WERI-Rb-1 (cell line): Measurements from ENCODE around the gene ZNF202.
"Not testable (repeated sequence)": the region's sequence is repeated elsewhere in the genome, so short reads cannot be mapped to it uniquely, and the experiment has no call there.

Source experiments
- DNase-seq: peaks from one replicate; pipeline ENCODE4 v3.0.0-alpha.2; 2020
- H3K27ac ChIP-seq: fragments of 250-450 bp; sonication (Bioruptor Pico); 2 replicates; pipeline ENCODE4 v1.5.1; 2020; ENCODE audit warnings: mild to moderate bottlenecking, moderate library complexity
- H3K27me3 ChIP-seq: fragments of 250-450 bp; sonication (Bioruptor Pico); 2 replicates; pipeline ENCODE4 v1.5.1; 2021; ENCODE audit warnings: mild to moderate bottlenecking, low read depth, moderate library complexity; ENCODE audit not compliant: insufficient read depth, severe bottlenecking
- H3K36me3 ChIP-seq: fragments of 250-450 bp; sonication (Bioruptor Pico); 2 replicates; pipeline ENCODE4 v1.5.1; 2020; ENCODE audit warnings: mild to moderate bottlenecking, moderate library complexity
- H3K4me3 ChIP-seq: 2 replicates; pipeline ENCODE4 v1.5.1; 2011; ENCODE audit warnings: low read depth, mild to moderate bottlenecking, control low read depth, low read length
- H3K9me3 ChIP-seq: fragments of 250-450 bp; sonication (Bioruptor Pico); 2 replicates; pipeline ENCODE4 v1.5.1; 2021; ENCODE audit warnings: mild to moderate bottlenecking, moderate library complexity; ENCODE audit not compliant: severe bottlenecking
- CTCF ChIP-seq: IDR thresholded peaks from 2 replicates; pipeline ENCODE4 v1.5.1; 2011; ENCODE audit warnings: low read depth, mild to moderate bottlenecking, control low read depth, inconsistent platforms, low read length

The ZNF202 gene

DNA sequence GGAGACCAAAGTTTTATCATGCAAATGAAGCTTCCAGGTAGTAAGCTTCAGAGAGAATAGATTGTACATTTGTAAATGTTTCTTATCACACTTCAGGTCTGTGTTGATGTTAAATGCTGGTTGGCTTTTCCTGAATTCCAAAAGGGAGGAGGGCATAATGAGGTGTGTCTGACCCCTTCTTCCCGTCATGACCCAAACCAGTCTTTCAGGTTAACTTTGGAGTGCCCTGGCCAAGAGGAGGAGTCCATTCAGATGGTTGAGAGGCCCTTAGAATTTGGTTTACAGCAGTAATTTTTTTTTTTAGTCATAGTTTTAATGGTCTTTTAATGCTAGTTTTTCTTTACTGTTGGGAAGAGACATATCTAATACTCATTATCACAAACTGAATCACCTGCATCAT lies 10.3 kb upstream of the ZNF202 start:
- no peaks in the 10 kb centered on the region for H3K27me3 ChIP-seq
- no peak for DNase-seq
- peaks cover 4% of the 10 kb centered on the region for H3K9me3 ChIP-seq
- no peak overlapping the region for H3K27ac ChIP-seq
- H3K4me3 ChIP-seq = no peak overlapping the region
- H3K36me3 ChIP-seq = no peaks in the 10 kb centered on the region
- no peak for TF ChIP-seq CTCF

GRCh38 chr11:123748349-123748748 lies 6.9 kb upstream of the ZNF202 start:
- not testable (repeated sequence) for H3K27ac ChIP-seq, H3K27me3 ChIP-seq, DNase-seq

GRCh38 chr11:123745764-123746451 lies 4.4 kb upstream of the ZNF202 start:
- Histone ChIP-seq H3K27me3 (no peaks in the 10 kb centered on the region), H3K27ac (no peak overlapping the region), H3K9me3 (peaks cover 4% of the 10 kb centered on the region)

More at GRCh38 chr11:123748349-123748748, 6.9 kb upstream of the ZNF202 start:
- not testable (repeated sequence) for H3K36me3 ChIP-seq, H3K9me3 ChIP-seq, H3K4me3 ChIP-seq

DNA sequence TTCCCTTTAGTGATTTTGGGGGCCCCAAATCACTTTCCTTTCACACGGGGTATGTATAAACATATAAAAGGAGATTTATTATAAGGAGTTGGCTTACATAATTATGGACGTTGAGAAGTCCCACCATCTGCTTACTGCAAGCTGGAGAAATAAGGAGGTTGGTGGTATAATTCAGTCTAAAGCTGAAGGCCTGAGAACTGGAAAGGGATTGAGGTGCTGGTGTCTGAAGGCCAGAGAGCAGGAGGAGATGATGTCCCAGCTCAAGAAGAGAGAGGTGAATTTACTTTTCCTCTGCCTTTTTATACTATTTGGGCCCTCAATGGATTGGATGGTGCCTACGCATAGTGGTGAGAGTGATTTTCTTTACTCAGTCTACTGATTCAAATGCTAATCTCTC lies 1.3 kb upstream of the ZNF202 start:
- no peaks in the 10 kb centered on the region for H3K9me3 ChIP-seq
- no peak for DNase-seq
- H3K27me3 ChIP-seq = no peaks in the 10 kb centered on the region
- peak overlapping the region; percentile 91 for H3K4me3 ChIP-seq
- peak overlapping the region; percentile 96 for H3K27ac ChIP-seq
- TF ChIP-seq CTCF = no peak
- H3K36me3 ChIP-seq = peaks cover 30% of the 10 kb centered on the region

More at GRCh38 chr11:123745764-123746451, 4.4 kb upstream of the ZNF202 start:
- TF ChIP-seq CTCF = no peak
- no peak for DNase-seq
- peaks cover 4% of the 10 kb centered on the region for H3K36me3 ChIP-seq
- H3K4me3 ChIP-seq = no peak overlapping the region

DNA sequence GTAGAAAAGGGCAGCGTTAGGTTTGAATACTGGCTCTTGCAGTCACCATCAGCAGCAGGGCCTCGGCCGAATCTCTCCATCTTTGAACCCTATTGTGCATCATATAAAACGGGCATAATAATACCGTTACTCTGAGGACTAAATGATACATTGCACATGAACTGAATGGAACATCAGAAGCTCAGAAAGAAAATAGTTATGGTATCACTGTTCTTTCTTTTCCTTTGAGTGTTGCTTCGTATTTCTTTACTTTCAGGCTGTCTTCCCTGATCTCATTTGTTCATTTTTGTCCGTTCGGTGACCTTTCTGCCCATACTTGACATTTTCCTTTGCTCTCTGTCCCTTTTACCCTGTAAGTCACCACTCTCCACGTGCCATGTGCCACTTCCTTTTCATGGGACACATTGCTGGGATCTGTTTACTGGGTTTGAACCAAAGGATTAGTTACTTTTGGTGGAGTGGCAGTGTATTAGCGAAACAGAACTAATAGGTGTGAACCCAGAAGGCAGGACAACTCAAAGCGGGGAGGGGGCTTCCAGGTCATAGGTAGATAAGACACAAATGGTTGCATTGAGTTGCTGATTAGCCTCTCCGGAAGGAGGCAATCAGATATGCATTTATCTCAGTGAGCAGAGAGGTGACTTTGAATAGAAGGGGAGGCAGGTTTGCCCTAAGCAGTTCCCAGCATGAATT lies 717 bp upstream of the ZNF202 start:
- peak overlapping the region; percentile 91 for H3K4me3 ChIP-seq
- H3K9me3 ChIP-seq = no peaks in the 10 kb centered on the region
- no peaks in the 10 kb centered on the region for H3K27me3 ChIP-seq
- peak overlapping the region; percentile 96 for H3K27ac ChIP-seq
- no peak for TF ChIP-seq CTCF
- peak; percentile 28 for DNase-seq
- H3K36me3 ChIP-seq = peaks cover 35% of the 10 kb centered on the region

- H3K36me3 ChIP-seq = peaks cover 50% of the 10 kb centered on the region
- DNase-seq = no peak
- no peaks in the 10 kb centered on the region for H3K9me3 ChIP-seq
- no peaks in the 10 kb centered on the region for H3K27me3 ChIP-seq
- TF ChIP-seq CTCF = no peak
- peak overlapping the region; percentile 91 for H3K4me3 ChIP-seq
- peak overlapping the region; percentile 96 for H3K27ac ChIP-seq
Measured at GRCh38 chr11:123740787-123741158, 687 bp downstream of the ZNF202 start.
